GM12873 (cell line): ENCODE measurements around the gene IFT81.

Source experiments
- CTCF ChIP-seq: IDR thresholded peaks from 2 replicates; pipeline ENCODE4 v1.5.1; 2012; ENCODE audit warnings: low read depth, mild to moderate bottlenecking, moderate library complexity, low read length, control low read depth; ENCODE audit not compliant: insufficient read depth; ENCODE audit errors: missing control alignments

The IFT81 gene

GRCh38 chr12:110266381-110266960, 142.3 kb downstream of the IFT81 start:
- TF ChIP-seq CTCF: no peak

DNA sequence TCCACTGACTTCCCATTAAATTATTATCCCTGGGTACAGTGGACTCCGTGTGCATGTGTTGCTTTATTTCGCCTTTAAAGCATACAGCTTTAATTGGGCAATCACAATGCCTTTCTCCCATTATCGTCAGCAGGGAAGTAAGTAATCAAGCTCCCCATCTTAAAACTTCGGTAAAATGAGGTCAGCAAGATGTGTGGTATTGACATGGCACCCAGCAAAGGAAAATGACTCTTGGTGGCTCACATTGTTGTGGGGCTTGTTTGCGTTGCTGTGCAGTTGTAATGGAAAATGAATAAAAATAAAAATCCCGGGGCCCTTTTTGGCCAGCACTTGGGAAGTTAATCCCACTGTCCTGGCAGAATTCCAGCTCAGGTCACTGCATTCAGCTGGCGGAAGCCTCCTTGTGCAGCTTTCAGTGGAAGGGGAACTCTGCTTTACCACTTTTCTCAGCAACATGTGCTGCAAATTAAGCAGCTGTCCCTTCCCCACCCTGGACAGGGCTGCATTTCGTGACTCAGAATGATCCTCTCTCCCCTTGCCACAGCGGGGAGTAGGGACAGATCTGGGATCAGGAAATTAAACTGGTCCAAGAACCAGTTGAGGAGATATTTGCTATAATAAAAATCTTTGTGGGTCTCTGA, 142.9 kb downstream of the IFT81 start:
- TF ChIP-seq CTCF: no peak
